ENCODE measurements around the gene PTH2.

The PTH2 gene

DNA sequence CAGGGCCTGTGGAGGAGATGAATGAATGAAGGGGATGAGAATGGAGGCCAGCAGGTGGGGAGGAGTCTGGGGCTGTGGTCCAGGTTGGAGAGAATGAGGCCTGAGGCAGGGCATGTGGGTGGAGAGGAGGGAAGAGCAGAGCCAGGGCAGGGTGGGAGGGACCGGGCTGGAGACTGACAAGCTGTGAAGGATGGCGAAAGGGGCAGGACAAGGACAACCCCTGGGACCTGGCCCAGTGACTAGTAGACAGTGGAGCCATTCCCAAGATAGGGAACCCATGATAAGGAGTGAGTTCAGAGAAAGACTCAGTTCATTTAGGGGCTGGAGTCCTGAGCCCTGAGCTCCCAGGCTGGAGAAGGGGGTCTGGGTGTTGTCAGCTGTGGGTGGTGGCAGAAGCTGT, 3.0 kb downstream of the PTH2 start:
- no peak for DNase-seq (ENCODE audit: low read depth)
- H3K4me3 ChIP-seq (ENCODE audit: low read depth, low read length), result no peak overlapping the region
- no peak for TF ChIP-seq MAX (IDR thresholded peaks at IDR 0.05; ENCODE audit: low read depth, low read length)
- TF ChIP-seq MYC (IDR thresholded peaks at IDR 0.05; ENCODE audit: low read depth, low read length), result no peak
- no peak for TF ChIP-seq POLR2A (IDR thresholded peaks at IDR 0.05; ENCODE audit: extremely low read depth, insufficient read length)
- no peak for TF ChIP-seq CTCF (IDR thresholded peaks at IDR 0.05; ENCODE audit: low read depth, low read length)

- TF ChIP-seq POLR2A (IDR thresholded peaks at IDR 0.05; ENCODE audit: extremely low read depth, insufficient read length) (no peak), CTCF (IDR thresholded peaks at IDR 0.05; ENCODE audit: low read depth, low read length) (no peak), MAX (IDR thresholded peaks at IDR 0.05; ENCODE audit: low read depth, low read length) (no peak), MYC (IDR thresholded peaks at IDR 0.05; ENCODE audit: low read depth, low read length) (no peak)
Observed at GRCh38 chr19:49419173-49419572, 4.1 kb downstream of the PTH2 start.

DNA sequence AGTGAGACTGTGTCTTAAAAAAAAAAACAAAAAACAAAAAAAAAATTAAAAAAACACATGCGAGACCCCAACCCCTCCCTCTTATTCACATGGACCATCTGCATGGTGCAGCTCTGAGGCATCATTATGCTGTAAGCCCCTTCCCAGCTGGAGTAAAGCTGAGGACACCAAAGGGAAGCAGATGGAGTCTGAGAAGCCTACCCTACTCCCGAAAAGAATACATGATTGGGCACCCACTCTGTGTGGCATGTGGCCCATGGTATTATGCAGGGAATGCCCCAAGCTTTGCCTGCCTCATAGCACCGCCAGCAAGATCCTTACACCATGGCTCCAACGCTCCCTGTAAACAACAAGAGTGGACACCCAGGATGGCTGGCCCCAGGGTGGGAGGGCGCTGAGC, 4.7 kb downstream of the PTH2 start:
- TF ChIP-seq MAX (IDR thresholded peaks at IDR 0.05; ENCODE audit: low read depth, low read length), result no peak
- TF ChIP-seq POLR2A (IDR thresholded peaks at IDR 0.05; ENCODE audit: extremely low read depth, insufficient read length), result no peak
- no peak for TF ChIP-seq MYC (IDR thresholded peaks at IDR 0.05; ENCODE audit: low read depth, low read length)
- TF ChIP-seq CTCF (IDR thresholded peaks at IDR 0.05; ENCODE audit: low read depth, low read length), result no peak
- DNase-seq (ENCODE audit: low read depth), result no peak
- no peak overlapping the region for H3K4me3 ChIP-seq (ENCODE audit: low read depth, low read length)

More at GRCh38 chr19:49419173-49419572, 4.1 kb downstream of the PTH2 start:
- no peak for DNase-seq (ENCODE audit: low read depth)
- no peak overlapping the region for H3K4me3 ChIP-seq (ENCODE audit: low read depth, low read length)

DNA sequence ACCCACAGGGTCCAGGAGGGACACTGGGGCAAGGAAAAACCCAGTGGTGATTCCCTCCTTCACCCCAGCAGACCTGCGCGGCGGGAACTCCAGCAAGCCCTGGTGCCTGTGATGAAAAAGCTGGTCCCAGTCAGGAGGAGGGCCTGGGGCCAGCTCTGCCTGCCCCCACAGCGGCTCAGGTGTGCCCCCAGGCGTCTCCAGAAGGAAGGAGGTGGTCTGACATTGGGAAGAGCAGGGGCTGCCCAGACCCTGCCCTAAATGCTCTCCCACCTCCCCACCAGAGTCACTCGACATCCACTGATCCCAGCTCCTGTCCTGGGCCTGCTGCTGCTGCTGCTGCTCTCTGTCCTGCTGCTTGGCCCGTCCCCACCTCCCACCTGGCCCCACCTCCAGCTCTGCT, 6.2 kb downstream of the PTH2 start:
- TF ChIP-seq MAX (IDR thresholded peaks at IDR 0.05; ENCODE audit: low read depth, low read length) (no peak), POLR2A (IDR thresholded peaks at IDR 0.05; ENCODE audit: extremely low read depth, insufficient read length) (no peak), MYC (IDR thresholded peaks at IDR 0.05; ENCODE audit: low read depth, low read length) (no peak), CTCF (IDR thresholded peaks at IDR 0.05; ENCODE audit: low read depth, low read length) (no peak)
- H3K4me3 ChIP-seq (ENCODE audit: low read depth, low read length), result no peak overlapping the region
- no peak for DNase-seq (ENCODE audit: low read depth)

DNA sequence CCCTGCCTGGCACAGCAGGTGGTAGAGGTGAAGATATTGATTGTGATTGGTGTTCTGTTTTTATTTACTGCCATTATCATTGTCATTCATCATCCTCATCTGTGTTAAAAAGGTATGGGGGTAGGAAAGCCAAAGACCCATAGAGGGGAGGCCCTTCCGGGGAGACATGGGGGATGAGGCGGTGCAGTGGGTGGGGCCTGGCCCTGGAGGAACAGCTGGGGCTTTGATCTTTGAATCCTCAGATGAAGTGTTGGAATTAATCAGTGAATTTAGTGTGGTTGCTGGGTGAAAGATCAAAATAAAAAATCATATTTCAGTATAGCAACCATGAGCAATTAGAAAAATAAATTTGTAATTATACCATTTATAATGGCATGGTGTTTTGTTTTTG, 7.4 kb downstream of the PTH2 start:
- TF ChIP-seq MAX (IDR thresholded peaks at IDR 0.05; ENCODE audit: low read depth, low read length) (no peak), MYC (IDR thresholded peaks at IDR 0.05; ENCODE audit: low read depth, low read length) (no peak), CTCF (IDR thresholded peaks at IDR 0.05; ENCODE audit: low read depth, low read length) (no peak), POLR2A (IDR thresholded peaks at IDR 0.05; ENCODE audit: extremely low read depth, insufficient read length) (no peak)

More for the DNA sequence above, 7.4 kb downstream of the PTH2 start:
- peak overlapping the region; percentile 49 for H3K4me3 ChIP-seq (ENCODE audit: low read depth, low read length)
- peak; percentile 65 for DNase-seq (ENCODE audit: low read depth)
